Measurements from ENCODE around the gene SPAG16. TPM values are rescaled to one million over a fixed set of nuclear protein-coding genes. Genes with fewer than 3 reads are reported as not detected.
A peak's percentile ranks its signal among the peaks of the same experiment; 100 is the strongest.

SPAG16 gene
- polyA plus RNA-seq, 1 of the 3 experiments (the other 2 are of a cell fraction), result 29.5 TPM

DNA sequence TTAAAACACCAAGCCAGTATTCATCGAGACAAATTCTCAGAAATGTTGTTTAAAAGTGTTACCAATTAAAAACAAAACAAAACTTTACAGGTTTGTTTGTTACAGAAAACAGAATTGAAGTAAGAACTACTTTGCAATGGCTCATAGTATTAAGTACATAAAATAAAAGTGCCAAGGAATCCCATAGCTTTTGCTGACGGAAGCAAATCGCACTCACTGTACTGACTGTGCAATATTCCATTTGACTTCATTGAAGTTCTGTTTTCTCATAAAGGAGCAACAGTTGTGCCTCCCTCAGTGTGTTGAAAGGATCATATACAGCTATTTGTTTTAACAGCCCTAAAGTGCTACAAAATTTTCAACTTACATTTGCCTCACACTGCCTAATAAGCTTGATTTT, 507.8 kb downstream of the SPAG16 start (continued):
- no peak for TF ChIP-seq TEAD4 (IDR thresholded peaks at IDR 0.05; ENCODE audit: borderline replicate concordance, insufficient read depth)
- TF ChIP-seq, protein P1, sequence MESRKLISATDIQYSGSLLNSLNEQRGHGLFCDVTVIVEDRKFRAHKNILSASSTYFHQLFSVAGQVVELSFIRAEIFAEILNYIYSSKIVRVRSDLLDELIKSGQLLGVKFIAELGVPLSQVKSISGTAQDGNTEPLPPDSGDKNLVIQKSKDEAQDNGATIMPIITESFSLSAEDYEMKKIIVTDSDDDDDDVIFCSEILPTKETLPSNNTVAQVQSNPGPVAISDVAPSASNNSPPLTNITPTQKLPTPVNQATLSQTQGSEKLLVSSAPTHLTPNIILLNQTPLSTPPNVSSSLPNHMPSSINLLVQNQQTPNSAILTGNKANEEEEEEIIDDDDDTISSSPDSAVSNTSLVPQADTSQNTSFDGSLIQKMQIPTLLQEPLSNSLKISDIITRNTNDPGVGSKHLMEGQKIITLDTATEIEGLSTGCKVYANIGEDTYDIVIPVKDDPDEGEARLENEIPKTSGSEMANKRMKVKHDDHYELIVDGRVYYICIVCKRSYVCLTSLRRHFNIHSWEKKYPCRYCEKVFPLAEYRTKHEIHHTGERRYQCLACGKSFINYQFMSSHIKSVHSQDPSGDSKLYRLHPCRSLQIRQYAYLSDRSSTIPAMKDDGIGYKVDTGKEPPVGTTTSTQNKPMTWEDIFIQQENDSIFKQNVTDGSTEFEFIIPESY (IDR thresholded peaks at IDR 0.05; ENCODE audit: borderline replicate concordance, low read depth), result no peak
- no peak for TF ChIP-seq ELF1 (IDR thresholded peaks at IDR 0.05)

DNA sequence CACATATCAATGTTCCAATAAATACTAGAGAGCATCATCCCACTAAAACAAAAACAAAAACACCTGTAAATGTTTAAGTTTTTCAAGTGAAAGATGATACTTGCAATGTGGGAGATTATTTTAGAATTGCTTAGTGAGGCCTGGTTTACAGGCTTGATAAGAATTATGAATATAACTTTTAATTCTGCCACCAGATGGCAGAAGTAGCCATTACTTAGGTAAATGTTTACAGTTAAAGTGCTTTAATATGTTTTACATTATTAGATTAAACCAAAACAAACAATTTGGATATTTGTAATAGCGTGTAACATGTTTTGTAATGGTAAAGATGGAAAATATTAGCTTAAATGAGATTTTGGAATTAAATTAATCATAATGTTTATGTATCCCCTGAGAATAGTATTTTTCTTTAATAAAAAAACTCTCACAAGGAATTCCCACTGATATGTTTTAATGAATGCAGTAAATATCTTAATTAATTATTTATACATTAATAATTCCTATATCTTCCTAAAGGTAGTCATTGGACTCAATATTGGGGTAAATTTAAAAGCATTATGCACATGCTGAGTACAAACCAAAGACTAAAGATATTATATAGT, 522.0 kb downstream of the SPAG16 start:
- CTCF ChIA-PET, result interaction anchor here (0.7 to 2.6 kb wide), 9 partner anchors 9 to 604 kb away, joined by 3 to 11 read pairs (median 3); partner anchors contain the start of gene VWC2L
- TF ChIP-seq ELF1 (IDR thresholded peaks at IDR 0.05) (no peak), TEAD4 (IDR thresholded peaks at IDR 0.05; ENCODE audit: borderline replicate concordance, insufficient read depth) (no peak), EZH2phosphoT487 (IDR thresholded peaks at IDR 0.05; ENCODE audit: borderline replicate concordance, low read depth) (no peak), CHD2 (IDR thresholded peaks at IDR 0.05; ENCODE audit: low read length, partially characterized antibody) (no peak), FOXM1 (IDR thresholded peaks at IDR 0.05; ENCODE audit: low read depth) (no peak), GATA2 (CRISPR knock-in tag; IDR thresholded peaks at IDR 0.05) (no peak), RFX5 (IDR thresholded peaks at IDR 0.05; ENCODE audit: low read length) (no peak), IRF3 (IDR thresholded peaks at IDR 0.05; ENCODE audit: low read depth, low read length) (no peak), RXRA (IDR thresholded peaks at IDR 0.05; ENCODE audit: borderline replicate concordance, low read depth) (no peak), RAD21 (IDR thresholded peaks at IDR 0.05; ENCODE audit: low read length) (peak; percentile 67), SMC3 (IDR thresholded peaks at IDR 0.05; ENCODE audit: low read depth, low read length) (peak; percentile 38), MEF2A (IDR thresholded peaks at IDR 0.05; ENCODE audit: borderline replicate concordance, low read depth) (no peak), GABPA (IDR thresholded peaks at IDR 0.05; ENCODE audit: low read depth) (no peak), TAF1 (IDR thresholded peaks at IDR 0.05; ENCODE audit: borderline replicate concordance, low read depth, low read length) (no peak), NFIC (IDR thresholded peaks at IDR 0.05; ENCODE audit: borderline replicate concordance) (no peak), SIN3A (IDR thresholded peaks at IDR 0.05; ENCODE audit: borderline replicate concordance, low read depth, low read length) (no peak), JUND (IDR thresholded peaks at IDR 0.05) (no peak), MXI1 (IDR thresholded peaks at IDR 0.05; ENCODE audit: low read depth, low read length) (no peak)
- TF ChIP-seq, protein P2, sequence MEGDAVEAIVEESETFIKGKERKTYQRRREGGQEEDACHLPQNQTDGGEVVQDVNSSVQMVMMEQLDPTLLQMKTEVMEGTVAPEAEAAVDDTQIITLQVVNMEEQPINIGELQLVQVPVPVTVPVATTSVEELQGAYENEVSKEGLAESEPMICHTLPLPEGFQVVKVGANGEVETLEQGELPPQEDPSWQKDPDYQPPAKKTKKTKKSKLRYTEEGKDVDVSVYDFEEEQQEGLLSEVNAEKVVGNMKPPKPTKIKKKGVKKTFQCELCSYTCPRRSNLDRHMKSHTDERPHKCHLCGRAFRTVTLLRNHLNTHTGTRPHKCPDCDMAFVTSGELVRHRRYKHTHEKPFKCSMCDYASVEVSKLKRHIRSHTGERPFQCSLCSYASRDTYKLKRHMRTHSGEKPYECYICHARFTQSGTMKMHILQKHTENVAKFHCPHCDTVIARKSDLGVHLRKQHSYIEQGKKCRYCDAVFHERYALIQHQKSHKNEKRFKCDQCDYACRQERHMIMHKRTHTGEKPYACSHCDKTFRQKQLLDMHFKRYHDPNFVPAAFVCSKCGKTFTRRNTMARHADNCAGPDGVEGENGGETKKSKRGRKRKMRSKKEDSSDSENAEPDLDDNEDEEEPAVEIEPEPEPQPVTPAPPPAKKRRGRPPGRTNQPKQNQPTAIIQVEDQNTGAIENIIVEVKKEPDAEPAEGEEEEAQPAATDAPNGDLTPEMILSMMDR (IDR thresholded peaks at IDR 0.05), result peak; percentile 71
- TF ChIP-seq, protein P1 (IDR thresholded peaks at IDR 0.05; ENCODE audit: borderline replicate concordance, low read depth), result no peak
- Histone ChIP-seq H3K9ac (no peak overlapping the region), H3K27me3 (ENCODE audit: insufficient read depth) (no peaks in the 10 kb centered on the region), H3K79me2 (ENCODE audit: insufficient read depth) (no peaks in the 10 kb centered on the region), H3K27ac (ENCODE audit: low read depth in 2 of 2, low read length in 1 of 2) (no peak overlapping the region), H3K36me3 (replicated peaks in 1 of 2; ENCODE audit: control insufficient read depth in 1 of 2, insufficient read depth in 2 of 2, low read length in 1 of 2) (no peaks in the 10 kb centered on the region), H3K9me2 (no peaks in the 10 kb centered on the region), H3K9me3 (no peaks in the 10 kb centered on the region), H2AFZ (ENCODE audit: low read depth) (no peak overlapping the region), H3K4me1 (ENCODE audit: control insufficient read depth in 1 of 2, insufficient read depth in 2 of 2, low read depth in 1 of 2, low read length in 1 of 2) (no peaks in the 10 kb centered on the region), H3K4me2 (no peak overlapping the region), H3F3A (replicated peaks; ENCODE audit: insufficient read depth) (no peaks in the 10 kb centered on the region), H3K4me3 (ENCODE audit: low read depth in 2 of 2, low read length in 1 of 2) (no peak overlapping the region), H4K20me1 (ENCODE audit: insufficient read depth) (no peaks in the 10 kb centered on the region)
- peak; percentile 27 for DNase-seq
- WGBS (ENCODE audit: low lambda C conversion rate), result 2% methylated on average over 1 of the region's 1 CpG
- POLR2A ChIA-PET, result no interaction called here
